HG03439 (cell line): ENCODE results near the gene ATP6V1B1.

ENCODE experiments used
- ATAC-seq: cut with Tn5 transposase; IDR thresholded peaks from one replicate; pipeline ENCODE4 v1.9.1; 2021; ENCODE audit warnings: mild to moderate bottlenecking, moderate library complexity; ENCODE audit not compliant: unreplicated experiment

Gene ATP6V1B1

GRCh38 chr2:70901227-70902066, 34.3 kb upstream of the ATP6V1B1 start:
- ATAC-seq, result no peak

- ATAC-seq, result no peak
Observed at GRCh38 chr2:70902067-70902442, 33.6 kb upstream of the ATP6V1B1 start.

- no peak for ATAC-seq
Observed at GRCh38 chr2:70902579-70902978, 33.1 kb upstream of the ATP6V1B1 start.

GRCh38 chr2:70903171-70903570, 32.5 kb upstream of the ATP6V1B1 start:
- no peak for ATAC-seq

- no peak for ATAC-seq
Observed at GRCh38 chr2:70903641-70904340, 31.9 kb upstream of the ATP6V1B1 start.

GRCh38 chr2:70904371-70905216, 31.1 kb upstream of the ATP6V1B1 start:
- ATAC-seq, result no peak

- no peak for ATAC-seq
Observed at GRCh38 chr2:70905443-70906421, 30.0 kb upstream of the ATP6V1B1 start.

GRCh38 chr2:70906439-70907005, 29.2 kb upstream of the ATP6V1B1 start:
- no peak for ATAC-seq

- no peak for ATAC-seq
Observed at GRCh38 chr2:70907130-70908057, 28.3 kb upstream of the ATP6V1B1 start.

GRCh38 chr2:70916291-70916690, 19.4 kb upstream of the ATP6V1B1 start:
- ATAC-seq, result no peak

- no peak for ATAC-seq
Observed at GRCh38 chr2:70918016-70918415, 17.7 kb upstream of the ATP6V1B1 start.

GRCh38 chr2:70919672-70920366, 15.9 kb upstream of the ATP6V1B1 start:
- ATAC-seq, result no peak

- ATAC-seq, result no peak
Observed at GRCh38 chr2:70920367-70920715, 15.4 kb upstream of the ATP6V1B1 start.

GRCh38 chr2:70921031-70921430, 14.7 kb upstream of the ATP6V1B1 start:
- ATAC-seq, result no peak

- no peak for ATAC-seq
Observed at GRCh38 chr2:70921839-70922234, 13.9 kb upstream of the ATP6V1B1 start.

- no peak for ATAC-seq
Observed at GRCh38 chr2:70922235-70923234, 13.2 kb upstream of the ATP6V1B1 start.

GRCh38 chr2:70923378-70924015, 12.2 kb upstream of the ATP6V1B1 start:
- ATAC-seq, result no peak
